GM18520 (cell line): ENCODE measurements around the gene GDA.

Experiments used
- ATAC-seq: cut with Tn5 transposase; IDR thresholded peaks from one replicate; pipeline ENCODE4 v1.9.1; 2021; ENCODE audit not compliant: unreplicated experiment

The GDA gene

GRCh38 chr9:72149231-72149975 lies at the start of gene GDA:
GDA (plus strand) TSS chr9:72149440; CDS start chr9:72149560, 120 bp downstream.
- no peak for ATAC-seq

DNA sequence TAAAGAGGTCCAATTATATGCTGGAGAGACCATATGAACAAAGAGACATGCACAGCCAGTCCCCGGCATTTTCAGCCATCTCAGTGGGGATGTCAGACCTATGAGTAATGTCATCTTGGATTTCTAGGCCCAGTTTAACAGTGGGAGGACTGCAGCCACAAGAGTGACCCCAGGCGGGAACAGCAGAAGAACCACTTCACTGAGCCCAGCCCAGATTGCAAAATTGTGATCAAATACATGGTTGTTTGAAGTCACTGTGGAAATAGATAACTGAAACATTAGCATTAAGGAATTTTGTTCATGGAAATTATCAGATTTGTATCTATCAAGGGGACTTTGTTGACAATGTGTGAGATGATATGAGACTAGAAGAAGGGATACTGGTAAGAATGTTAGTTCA lies 46.7 kb upstream of the GDA start:
- ATAC-seq = no peak

DNA sequence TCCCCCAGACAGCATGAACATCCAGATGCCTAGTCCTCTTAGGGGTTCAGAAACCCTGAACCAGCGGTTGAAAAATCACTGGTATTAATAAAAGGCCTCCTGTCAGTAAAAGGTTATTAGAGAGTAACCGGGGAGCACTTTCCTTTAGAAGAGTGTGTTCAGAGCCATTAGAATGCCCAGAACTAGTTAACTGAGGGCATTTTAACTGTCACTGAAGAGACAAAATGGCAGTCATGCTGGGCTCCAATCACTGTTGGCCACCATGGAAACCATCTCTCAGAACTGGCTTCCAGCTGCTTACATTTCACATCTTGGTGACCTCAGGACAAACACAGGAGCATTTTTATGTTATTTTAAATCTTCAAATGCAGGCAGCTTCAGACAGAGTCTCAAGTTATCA lies 36.2 kb upstream of the GDA start:
- no peak for ATAC-seq

GRCh38 chr9:72119853-72120252 lies 29.4 kb upstream of the GDA start:
- peak; percentile 43 for ATAC-seq

- ATAC-seq = no peak
Measured at GRCh38 chr9:72124947-72125346, 24.3 kb upstream of the GDA start.

GRCh38 chr9:72127753-72128152 lies 21.5 kb upstream of the GDA start:
- ATAC-seq = no peak

DNA sequence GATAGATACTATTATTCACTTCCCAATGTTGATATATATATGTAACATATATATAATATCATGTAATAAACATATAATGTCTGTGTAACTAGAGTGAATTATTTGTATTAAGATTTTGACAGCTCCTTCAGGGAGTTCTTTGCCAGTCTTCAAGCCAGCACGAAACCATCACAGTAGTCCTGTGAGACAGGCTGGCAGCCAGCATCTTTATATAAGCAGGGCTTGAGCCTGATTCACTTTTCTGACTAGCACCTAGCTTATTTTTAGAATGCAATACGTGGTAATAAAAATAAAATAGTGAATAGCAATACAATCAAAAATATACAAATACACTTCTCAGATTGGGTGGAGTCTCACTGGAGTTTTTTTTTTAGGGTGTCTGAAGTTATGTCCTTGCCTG lies 20.7 kb upstream of the GDA start:
- no peak for ATAC-seq

DNA sequence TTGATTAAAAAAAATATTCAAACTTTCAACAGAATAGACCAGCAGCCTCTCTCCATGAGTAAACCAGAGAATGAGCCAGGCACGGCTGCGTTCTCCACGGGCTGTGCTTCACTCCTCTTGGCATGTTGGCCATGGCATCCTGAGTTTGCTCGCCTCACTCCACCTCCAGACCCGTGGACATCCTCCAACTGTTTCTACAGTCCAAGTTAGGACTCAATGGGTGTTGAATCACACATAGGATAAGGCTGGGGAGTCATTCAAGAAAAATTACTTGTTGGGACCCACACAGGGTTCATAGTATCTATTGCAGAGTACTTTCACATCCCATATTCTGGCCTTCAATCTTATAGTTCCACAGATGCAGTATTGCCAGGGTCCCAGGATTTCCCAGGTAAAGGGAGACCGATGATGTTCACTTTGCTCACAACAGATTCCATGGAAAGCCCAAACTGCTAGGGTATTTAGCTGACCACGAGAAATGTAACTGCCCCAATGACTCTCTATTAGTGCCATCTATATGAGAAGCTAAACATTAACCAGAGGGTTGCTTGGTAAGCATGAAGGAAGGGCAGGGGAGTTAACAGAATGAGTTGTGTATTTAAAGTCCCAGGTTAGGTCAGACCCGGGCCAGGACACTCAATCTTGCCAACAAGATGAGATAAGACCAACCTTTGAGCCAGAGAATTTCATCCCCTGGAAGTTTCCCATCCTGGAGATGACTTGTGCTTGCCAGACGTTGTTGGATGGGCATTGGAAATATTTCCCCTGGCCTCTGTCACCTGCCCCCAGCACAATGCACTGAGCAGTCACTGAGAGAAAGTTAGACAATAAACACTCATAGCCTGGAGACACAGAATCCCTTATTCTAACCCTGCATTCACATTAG lies 19.7 kb upstream of the GDA start:
- no peak for ATAC-seq

- no peak for ATAC-seq
Measured at GRCh38 chr9:72130321-72130720, 18.9 kb upstream of the GDA start.

- ATAC-seq = no peak
Measured at GRCh38 chr9:72131206-72131605, 18.0 kb upstream of the GDA start.

GRCh38 chr9:72132052-72132451 lies 17.2 kb upstream of the GDA start:
- no peak for ATAC-seq

DNA sequence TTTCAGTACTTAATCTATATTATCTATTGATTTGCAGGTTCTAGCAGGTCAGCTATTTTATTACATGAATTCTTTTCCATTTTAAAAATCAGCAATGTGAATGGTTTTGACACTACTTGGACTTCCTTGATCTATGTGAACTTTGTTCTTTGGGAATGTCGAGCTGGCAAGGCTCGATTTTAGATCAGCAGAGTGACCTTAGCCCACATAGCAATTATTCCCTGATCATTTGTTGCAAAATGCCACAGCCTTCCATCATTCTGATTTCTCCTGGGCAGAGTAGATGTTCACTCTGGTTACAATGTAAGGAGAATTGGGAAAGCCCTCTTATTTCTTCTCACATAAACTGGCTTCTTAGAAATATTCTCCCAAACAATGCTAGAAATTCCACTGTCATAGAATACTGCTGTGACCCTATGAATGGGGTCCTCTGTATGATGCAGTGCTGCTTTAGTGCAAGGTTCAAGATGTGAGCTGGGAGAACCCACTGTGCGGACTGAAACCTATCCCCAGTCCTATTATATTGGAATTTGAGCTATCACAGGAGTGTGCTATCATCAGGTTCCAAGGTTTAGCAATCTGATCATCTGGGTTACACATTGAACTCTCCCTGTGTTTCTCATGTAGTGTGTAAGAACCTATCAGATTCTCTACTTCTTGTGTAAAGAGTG lies 15.7 kb upstream of the GDA start:
- ATAC-seq = no peak

- no peak for ATAC-seq
Measured at GRCh38 chr9:72134801-72135200, 14.4 kb upstream of the GDA start.

DNA sequence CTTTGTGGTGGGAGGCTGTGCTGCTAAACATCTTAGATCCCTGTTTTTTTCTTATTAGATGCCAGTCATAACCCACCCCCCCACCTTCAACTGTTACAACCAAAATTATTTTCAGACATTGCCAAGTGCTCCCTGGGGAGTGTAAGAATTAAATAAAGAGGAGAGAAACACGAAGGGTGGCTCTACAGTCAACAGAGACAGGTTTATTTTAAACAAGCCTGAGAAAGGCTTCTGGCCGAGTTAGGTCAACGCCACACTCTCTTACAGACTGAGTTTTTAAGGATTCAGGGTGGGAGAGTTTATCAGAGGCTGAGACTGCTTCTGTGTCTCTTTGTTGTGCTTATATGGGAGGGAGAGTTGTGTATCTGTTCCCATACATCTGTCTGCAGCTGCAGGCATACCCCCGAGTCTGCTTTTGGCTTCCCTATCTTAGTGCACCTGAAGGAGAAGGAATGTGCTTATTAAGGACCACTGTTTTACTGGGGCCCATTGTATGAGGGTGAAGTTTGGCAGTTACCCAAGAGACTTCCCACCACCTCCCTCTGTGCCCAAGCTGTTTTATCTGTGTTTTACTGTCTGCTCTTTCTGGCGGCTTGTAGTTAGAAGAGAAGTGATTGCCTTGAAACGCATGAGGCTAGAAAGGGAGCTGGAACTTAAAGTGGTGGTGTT lies 11.4 kb upstream of the GDA start:
- ATAC-seq = no peak

GRCh38 chr9:72139226-72139625 lies 10.0 kb upstream of the GDA start:
- no peak for ATAC-seq

GRCh38 chr9:72140586-72140985 lies 8.7 kb upstream of the GDA start:
- no peak for ATAC-seq

DNA sequence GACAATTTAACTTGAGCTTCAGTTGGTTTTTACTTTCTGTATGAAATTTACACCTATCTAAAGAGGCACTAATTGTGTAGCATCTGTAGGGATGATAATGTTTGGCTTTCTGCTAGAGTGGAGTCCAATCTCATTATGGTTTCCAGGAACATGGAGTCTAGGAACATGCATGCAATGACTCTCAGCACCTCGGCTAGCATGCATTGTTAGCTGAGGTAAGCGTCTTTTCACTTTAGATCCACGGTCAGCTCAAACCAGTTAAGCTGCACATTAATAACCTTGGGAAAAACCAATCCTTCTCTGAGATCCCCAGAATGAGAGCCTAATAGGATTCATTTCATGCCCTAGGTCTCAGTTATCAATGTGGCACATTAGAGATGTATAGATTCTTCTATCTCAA lies 7.8 kb upstream of the GDA start:
- no peak for ATAC-seq

DNA sequence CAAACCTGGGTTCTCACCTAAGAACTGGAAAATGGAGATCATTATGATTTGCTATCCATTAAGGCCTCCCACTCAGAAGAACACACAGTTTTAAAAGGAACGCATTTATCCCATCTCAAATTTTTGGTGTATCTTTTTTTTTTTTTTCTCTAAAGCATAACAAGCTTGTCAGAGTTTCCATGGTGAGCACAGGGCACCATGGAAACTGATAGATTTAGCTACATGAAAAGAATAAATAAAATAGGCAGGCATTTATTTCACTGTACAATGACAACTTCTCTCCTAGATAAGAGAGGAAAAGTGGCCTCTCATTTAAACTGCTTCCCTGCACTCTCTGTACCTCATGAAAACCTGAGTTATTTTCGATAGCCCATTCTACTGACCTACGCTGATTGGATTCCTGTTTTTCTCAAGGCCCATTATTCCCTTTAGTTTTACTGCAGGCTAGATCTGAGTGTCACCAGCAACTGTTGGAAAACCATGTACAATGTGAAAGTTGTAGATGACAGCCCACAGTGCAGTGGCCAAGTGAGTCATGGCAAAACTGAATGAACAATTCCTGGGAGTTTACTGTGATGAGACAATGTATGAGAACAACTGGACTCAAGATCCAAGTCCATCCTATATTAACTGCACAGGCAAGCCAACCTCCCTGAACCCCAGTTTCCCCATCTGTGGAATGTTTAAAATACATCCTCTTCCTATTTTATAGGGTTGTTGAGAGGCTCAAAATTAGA lies 4.3 kb upstream of the GDA start:
- no peak for ATAC-seq

- no peak for ATAC-seq
Measured at GRCh38 chr9:72145733-72146505, 3.3 kb upstream of the GDA start.

GRCh38 chr9:72147676-72148075 lies 1.6 kb upstream of the GDA start:
- no peak for ATAC-seq
